SK-N-MC (cell line): ENCODE measurements around the gene CYBA.

Source experiments
- DNase-seq: peaks from one replicate; pipeline ENCODE4 v3.0.0-alpha.2; 2011; ENCODE audit warnings: low read depth, low spot score
- H3K27ac ChIP-seq: fragments of 200-600 bp; sonication (generic); 2 replicates; pipeline ENCODE4 v1.5.1; 2016; ENCODE audit warnings: mixed run types
- H3K36me3 ChIP-seq: fragments of 200-600 bp; sonication (generic); 2 replicates; pipeline ENCODE4 v1.6.1; 2017; ENCODE audit warnings: antibody characterized with exemption, low read length, mixed read lengths; ENCODE audit not compliant: insufficient read depth
- H3K4me3 ChIP-seq: fragments of 200-600 bp; sonication (generic); 2 replicates; pipeline ENCODE4 v1.5.1; 2016
- H3K9ac ChIP-seq: fragments of 200-600 bp; sonication (generic); 2 replicates; pipeline ENCODE4 v1.8.0; 2017; ENCODE audit warnings: mixed run types, mixed read lengths; ENCODE audit not compliant: insufficient read length
- H3K9me3 ChIP-seq: fragments of 200-600 bp; sonication (generic); 2 replicates; pipeline ENCODE4 v1.6.1; 2017; ENCODE audit warnings: low read depth, mild to moderate bottlenecking, antibody characterized with exemption, low read length, moderate library complexity, mixed read lengths
- EZH2 ChIP-seq: fragments of 200-600 bp; sonication (generic); IDR thresholded peaks from one replicate; pipeline ENCODE4 v1.6.1; 2017; ENCODE audit warnings: antibody characterized with exemption
- FOXP2 ChIP-seq: optimal IDR thresholded peaks from 2 replicates; pipeline ENCODE3; 2011; ENCODE audit warnings: mild to moderate bottlenecking, moderate library complexity; ENCODE audit not compliant: insufficient read depth; ENCODE audit errors: extremely low read length, control extremely low read depth
- POLR2AphosphoS5 ChIP-seq: IDR thresholded peaks from 2 replicates; pipeline ENCODE4 v1.6.1; 2012; ENCODE audit warnings: mild to moderate bottlenecking, low read depth, low read length, borderline replicate concordance

The CYBA gene

DNA sequence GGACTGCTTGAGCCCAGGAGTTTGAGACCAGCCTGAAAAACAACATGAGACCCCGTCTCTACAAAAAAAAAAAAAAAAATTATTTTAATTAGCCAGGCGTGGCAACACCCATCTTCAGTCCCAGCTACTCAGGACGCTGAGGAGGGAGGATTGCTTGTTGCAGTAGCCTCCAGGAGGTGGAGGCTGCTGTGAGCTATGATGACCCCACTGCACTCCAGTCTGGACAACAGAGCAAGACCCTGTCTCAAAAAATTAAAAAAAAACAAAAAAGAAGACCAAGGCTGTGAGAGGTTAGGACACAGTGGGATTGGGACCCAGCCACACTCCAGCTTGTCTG lies 36.8 kb upstream of the CYBA start:
- Histone ChIP-seq H3K36me3 (no peaks in the 10 kb centered on the region), H3K4me3 (no peak overlapping the region), H3K27ac (no peak overlapping the region), H3K9ac (no peak overlapping the region), H3K9me3 (no peaks in the 10 kb centered on the region)
- no peak for DNase-seq
- TF ChIP-seq EZH2, result no peak
- no peak for TF ChIP-seq POLR2AphosphoS5
- no peak for TF ChIP-seq FOXP2

DNA sequence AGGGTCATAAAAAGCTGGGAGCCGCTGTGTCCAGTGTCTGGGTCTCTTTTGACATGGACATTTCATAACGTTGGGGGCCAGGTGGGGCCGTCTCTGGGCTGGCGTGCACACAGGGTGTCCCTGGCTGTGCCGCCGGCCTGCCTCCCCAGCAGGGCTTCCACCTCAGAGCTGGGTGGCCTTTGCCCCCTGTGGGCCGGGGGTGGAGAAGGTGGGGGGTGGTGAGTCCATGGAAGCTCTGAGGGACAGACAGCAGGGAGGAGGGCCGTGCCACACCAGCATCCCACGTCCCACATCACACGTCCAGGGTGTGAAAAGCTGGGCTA lies 36.4 kb upstream of the CYBA start:
- H3K4me3 ChIP-seq, result no peak overlapping the region
- no peak for DNase-seq
- no peaks in the 10 kb centered on the region for H3K36me3 ChIP-seq
- TF ChIP-seq FOXP2 (no peak), POLR2AphosphoS5 (no peak), EZH2 (no peak)
- H3K9ac ChIP-seq, result no peak overlapping the region
- no peaks in the 10 kb centered on the region for H3K9me3 ChIP-seq
- no peak overlapping the region for H3K27ac ChIP-seq

DNA sequence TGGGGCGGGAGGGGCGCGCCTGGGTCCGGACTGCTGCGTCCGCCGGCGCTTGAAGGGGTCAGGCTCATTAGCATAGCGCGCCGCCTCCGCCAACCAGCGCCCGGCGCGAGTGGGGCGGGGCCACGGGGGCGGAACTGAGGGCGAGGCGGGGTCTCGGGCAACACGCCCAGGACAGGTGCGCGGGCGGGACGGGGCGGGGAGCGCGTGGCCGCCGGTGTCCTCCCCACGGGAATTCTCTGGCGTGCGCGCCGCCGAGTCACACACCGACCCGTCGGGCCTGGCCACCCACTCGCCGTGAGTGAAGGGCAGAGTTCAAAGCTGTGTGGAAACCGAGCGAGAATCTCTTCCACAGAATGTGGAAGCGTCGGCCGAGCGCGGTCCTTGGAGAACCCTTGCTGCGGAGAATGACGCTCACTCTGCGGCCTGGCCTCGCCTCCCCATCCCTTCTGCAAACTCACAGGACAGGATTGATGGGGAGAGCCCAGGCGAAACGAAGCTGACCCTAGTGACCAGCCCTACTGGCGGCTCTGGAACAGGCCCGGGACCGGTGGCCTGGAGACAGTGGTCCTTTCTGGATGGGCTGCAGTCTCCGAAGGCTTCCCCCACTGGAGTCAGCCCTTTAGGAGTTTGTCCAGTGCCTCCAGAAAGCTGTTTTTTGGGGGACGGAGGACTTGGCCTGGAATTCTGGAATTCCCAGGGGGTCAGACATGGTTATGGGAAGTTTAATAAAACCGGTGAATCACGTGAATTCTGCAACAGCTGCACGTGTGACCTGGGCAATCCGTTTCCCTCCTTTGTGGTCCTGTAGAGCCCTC lies 35.8 kb upstream of the CYBA start, which contains the start of gene SNAI3:
Gene SNAI3, minus strand, starts transcription at position 69 of the 815 bp plus-strand sequence. CDS start 101 bp downstream, outside the sequence.
- TF ChIP-seq EZH2, result no peak
- no peak for TF ChIP-seq POLR2AphosphoS5
- TF ChIP-seq FOXP2, result no peak
- Histone ChIP-seq H3K4me3 (peak within 1 kb of the TSS; percentile 74), H3K9me3 (no peaks in the 10 kb centered on the region), H3K9ac (no peak within 1 kb of the TSS), H3K36me3 (no peaks in the 10 kb centered on the region), H3K27ac (no peak within 1 kb of the TSS)
- DNase-seq, result no peak

DNA sequence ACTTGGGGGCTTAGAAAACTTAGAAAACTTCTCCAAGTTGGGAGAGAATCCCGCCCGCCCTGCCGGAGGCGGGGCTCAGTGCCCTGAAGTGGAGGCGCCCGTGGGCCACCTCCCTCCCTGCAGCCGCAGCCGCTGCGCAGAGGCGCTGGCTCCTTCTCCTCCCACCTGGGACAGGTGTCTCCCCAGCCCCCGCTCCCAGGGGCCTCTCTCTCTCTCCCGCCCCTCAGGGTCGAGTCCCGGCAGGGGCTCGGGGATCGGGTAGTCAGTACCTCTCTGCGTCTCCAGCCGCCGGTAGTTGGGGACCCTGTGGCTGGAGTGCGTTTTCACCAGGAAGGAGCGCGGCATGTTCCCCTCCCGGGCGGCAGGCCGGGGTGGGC lies 35.2 kb upstream of the CYBA start:
- no peak for DNase-seq
- no peaks in the 10 kb centered on the region for H3K9me3 ChIP-seq
- no peak for TF ChIP-seq FOXP2
- TF ChIP-seq EZH2, result no peak
- TF ChIP-seq POLR2AphosphoS5, result no peak
- H3K36me3 ChIP-seq, result no peaks in the 10 kb centered on the region
- H3K9ac ChIP-seq, result no peak overlapping the region
- peak overlapping the region; percentile 74 for H3K4me3 ChIP-seq
- no peak overlapping the region for H3K27ac ChIP-seq

DNA sequence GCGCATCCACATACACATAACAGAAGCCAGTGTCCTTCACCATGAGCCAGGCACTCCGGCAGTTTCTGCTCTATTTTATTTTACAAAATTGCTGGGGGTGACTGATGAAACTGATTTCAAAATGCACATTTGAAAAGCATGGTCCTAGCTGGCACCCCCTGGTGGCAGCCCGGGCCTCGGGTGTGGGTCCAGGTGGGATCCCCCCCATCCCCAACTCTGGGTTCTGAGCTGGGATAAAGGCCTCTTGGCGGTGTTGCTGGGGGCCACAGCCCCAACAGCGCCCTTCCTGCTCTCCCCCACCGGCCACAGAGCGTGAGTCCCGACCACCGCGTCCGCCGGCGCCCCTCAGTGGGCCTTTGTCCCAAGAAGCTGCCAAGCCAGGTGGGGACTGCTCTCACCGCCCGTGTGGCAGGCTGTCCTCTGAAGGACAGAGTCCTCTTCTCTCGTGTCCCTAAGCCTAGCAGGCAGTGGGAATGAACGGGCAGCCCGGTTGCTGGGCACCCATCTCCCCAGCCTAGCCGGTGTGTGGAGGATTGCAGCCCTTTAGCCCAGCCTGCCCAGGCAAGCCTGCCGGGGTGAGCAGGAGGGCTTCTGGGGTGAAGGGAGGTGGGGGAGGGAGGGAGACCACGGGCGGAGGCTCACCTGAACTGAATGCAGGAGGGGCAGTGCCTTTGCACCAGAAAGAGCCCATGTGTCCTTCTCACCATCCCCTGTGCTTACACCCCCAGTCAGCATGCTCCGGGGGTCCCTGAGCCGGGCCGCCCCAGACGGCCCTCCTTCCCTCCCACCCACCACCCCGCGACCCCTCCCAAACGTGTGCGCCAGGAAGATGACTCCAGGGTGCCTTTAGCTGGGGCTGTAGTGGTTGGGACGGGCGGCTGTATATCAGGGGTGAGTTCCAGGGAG lies 34.6 kb upstream of the CYBA start:
- H3K27ac ChIP-seq, result no peak overlapping the region
- TF ChIP-seq POLR2AphosphoS5, result no peak
- TF ChIP-seq EZH2, result no peak
- TF ChIP-seq FOXP2, result no peak
- H3K9ac ChIP-seq, result no peak overlapping the region
- DNase-seq, result no peak
- peak overlapping the region; percentile 74 for H3K4me3 ChIP-seq
- no peaks in the 10 kb centered on the region for H3K9me3 ChIP-seq
- no peaks in the 10 kb centered on the region for H3K36me3 ChIP-seq

DNA sequence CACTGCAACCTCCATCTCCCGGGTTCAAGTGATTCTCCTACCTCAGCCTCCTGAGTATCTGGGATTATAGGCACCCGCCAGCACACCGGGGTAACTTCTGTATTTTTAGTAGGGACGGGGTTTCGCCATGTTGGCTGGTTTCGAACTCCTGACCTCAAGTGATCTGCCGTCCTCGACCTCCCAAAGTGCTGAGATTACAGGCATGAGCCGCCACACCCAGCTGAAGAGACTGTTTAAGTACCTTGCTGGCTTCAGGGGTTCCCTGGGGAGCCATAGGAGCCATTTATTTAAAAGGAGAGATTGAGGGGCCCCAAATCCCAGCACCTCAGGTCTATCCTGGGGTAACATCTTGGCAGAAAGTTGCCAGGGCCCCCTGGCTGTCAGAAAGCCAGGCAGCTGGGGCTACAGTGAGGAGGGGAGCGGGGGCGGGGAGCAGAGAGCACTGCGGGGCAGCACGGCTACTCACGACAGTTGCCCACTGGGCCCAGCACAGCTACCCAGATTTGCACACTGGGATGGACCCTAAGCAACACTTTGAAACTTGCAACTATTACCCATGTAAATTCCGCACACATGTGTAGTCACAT lies 33.8 kb upstream of the CYBA start:
- no peaks in the 10 kb centered on the region for H3K36me3 ChIP-seq
- no peak for DNase-seq
- H3K27ac ChIP-seq, result no peak overlapping the region
- H3K9ac ChIP-seq, result no peak overlapping the region
- TF ChIP-seq EZH2 (no peak), POLR2AphosphoS5 (no peak), FOXP2 (no peak)
- no peak overlapping the region for H3K4me3 ChIP-seq
- H3K9me3 ChIP-seq, result no peaks in the 10 kb centered on the region

DNA sequence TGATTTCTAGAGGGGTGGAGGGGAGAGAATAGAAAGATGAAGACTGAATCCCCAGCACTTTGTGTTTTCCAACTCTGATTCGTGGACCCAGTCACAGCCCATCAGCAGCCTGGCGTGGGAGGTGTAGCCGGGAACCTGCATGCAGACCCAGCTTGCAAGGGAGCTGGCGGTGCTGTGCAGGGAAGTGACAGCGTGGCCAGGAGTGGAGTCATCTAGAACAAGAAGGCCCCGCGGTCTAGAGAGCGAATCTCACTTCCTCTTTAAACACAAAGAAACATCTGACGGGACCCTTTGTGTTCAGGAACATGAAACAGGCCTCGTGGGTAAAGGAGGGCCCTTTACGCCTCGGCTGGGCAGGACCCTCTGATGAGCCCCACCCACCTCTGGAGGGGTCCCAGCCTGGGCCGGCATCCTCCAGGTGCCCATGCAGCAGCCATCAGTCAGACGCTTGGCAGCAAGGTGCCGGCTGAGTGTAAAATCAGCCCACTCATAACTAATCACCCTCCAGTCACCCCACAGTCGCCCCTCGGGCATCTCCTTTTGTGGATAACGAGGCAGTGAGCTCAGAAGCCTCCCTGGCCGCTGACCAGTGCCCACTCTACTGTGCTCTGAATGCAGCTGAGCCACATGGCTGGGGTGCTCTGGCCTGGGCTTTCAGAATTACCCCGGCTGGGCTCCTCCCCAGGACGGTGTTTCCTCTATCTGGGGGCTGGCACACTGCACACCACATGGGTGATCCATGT lies 31.0 kb upstream of the CYBA start:
- H3K9me3 ChIP-seq, result no peaks in the 10 kb centered on the region
- H3K27ac ChIP-seq, result no peak overlapping the region
- H3K4me3 ChIP-seq, result no peak overlapping the region
- no peaks in the 10 kb centered on the region for H3K36me3 ChIP-seq
- DNase-seq, result no peak
- TF ChIP-seq POLR2AphosphoS5 (no peak), EZH2 (no peak), FOXP2 (no peak)
- H3K9ac ChIP-seq, result no peak overlapping the region
